ENCODE measurements around the gene SPNS2. TPM values are rescaled to one million over a fixed set of nuclear protein-coding genes. Genes with fewer than 3 reads are reported as not detected.

The SPNS2 gene
- total RNA-seq, 1 experiment from 2014 or later, result not detected

- H3K4me1 Mint-ChIP-seq (ENCODE audit: insufficient read depth, unreplicated experiment), result no peaks in the 10 kb centered on the region
- ChIA-PET CTCF (no interaction called here), POLR2A (no interaction called here)
- H3K27me3 Mint-ChIP-seq (ENCODE audit: insufficient read depth, unreplicated experiment), result peaks cover 8% of the 10 kb centered on the region
- no peaks in the 10 kb centered on the region for H3K9me3 Mint-ChIP-seq (ENCODE audit: unreplicated experiment)
- intact Hi-C loops (cut with micrococcal nuclease), result no loop called here
- H3K36me3 Mint-ChIP-seq (ENCODE audit: insufficient read depth, unreplicated experiment), result no peaks in the 10 kb centered on the region
- no peak for TF ChIP-seq CTCF (IDR thresholded peaks at IDR 0.05; ENCODE audit: unreplicated experiment)
- no peak for DNase-seq (ENCODE audit: unreplicated experiment)
- H3K4me3 Mint-ChIP-seq (ENCODE audit: unreplicated experiment), result no peak overlapping the region
- H3K27ac Mint-ChIP-seq (ENCODE audit: low read depth, unreplicated experiment), result no peak overlapping the region
- BruUV-seq (replicated peaks), result no TSS peak
Measured at GRCh38 chr17:4467287-4467686, 31.4 kb upstream of the SPNS2 start.

- BruUV-seq (replicated peaks), result no TSS peak
- H3K9me3 Mint-ChIP-seq (ENCODE audit: unreplicated experiment), result no peaks in the 10 kb centered on the region
- intact Hi-C loops (cut with micrococcal nuclease), result no loop called here
- POLR2A ChIA-PET, result no interaction called here
- CTCF ChIA-PET, result no interaction called here
- peaks cover 14% of the 10 kb centered on the region for H3K27me3 Mint-ChIP-seq (ENCODE audit: insufficient read depth, unreplicated experiment)
- H3K4me1 Mint-ChIP-seq (ENCODE audit: insufficient read depth, unreplicated experiment), result no peaks in the 10 kb centered on the region
- no peak overlapping the region for H3K4me3 Mint-ChIP-seq (ENCODE audit: unreplicated experiment)
- DNase-seq (ENCODE audit: unreplicated experiment), result no peak
- H3K36me3 Mint-ChIP-seq (ENCODE audit: insufficient read depth, unreplicated experiment), result no peaks in the 10 kb centered on the region
- H3K27ac Mint-ChIP-seq (ENCODE audit: low read depth, unreplicated experiment), result no peak overlapping the region
- no peak for TF ChIP-seq CTCF (IDR thresholded peaks at IDR 0.05; ENCODE audit: unreplicated experiment)
Measured at GRCh38 chr17:4469552-4469951, 29.1 kb upstream of the SPNS2 start.

DNA sequence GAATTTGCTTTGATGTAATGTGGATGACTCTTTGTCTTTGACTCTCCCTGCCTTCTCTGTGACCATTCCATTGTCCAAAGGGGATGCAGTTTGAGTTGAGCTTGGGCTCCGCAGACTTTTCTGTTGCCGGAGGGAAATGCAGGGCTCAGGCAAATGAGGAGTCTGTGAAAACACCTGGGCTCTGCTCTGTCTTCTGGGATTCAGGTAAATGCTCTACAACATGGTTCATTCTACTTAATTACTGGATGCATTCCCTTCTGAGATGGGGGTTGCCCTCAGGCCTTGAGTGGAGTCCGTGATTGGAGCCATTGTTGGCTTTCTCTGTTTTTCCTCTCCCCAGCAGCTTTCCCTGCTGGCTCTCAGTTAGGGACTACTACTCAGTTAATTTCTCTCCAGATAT lies 26.4 kb upstream of the SPNS2 start:
- intact Hi-C loops (cut with micrococcal nuclease), result no loop called here
- no peak for TF ChIP-seq CTCF (IDR thresholded peaks at IDR 0.05; ENCODE audit: unreplicated experiment)
- Mint-ChIP-seq H3K4me3 (ENCODE audit: unreplicated experiment) (no peak overlapping the region), H3K4me1 (ENCODE audit: insufficient read depth, unreplicated experiment) (no peaks in the 10 kb centered on the region), H3K27ac (ENCODE audit: low read depth, unreplicated experiment) (no peak overlapping the region), H3K27me3 (ENCODE audit: insufficient read depth, unreplicated experiment) (peaks cover 24% of the 10 kb centered on the region), H3K36me3 (ENCODE audit: insufficient read depth, unreplicated experiment) (no peaks in the 10 kb centered on the region), H3K9me3 (ENCODE audit: unreplicated experiment) (no peaks in the 10 kb centered on the region)
- DNase-seq (ENCODE audit: unreplicated experiment), result no peak
- no TSS peak for BruUV-seq (replicated peaks)
- POLR2A ChIA-PET, result interaction anchor here (0.7 kb wide), 1 partner anchor 49 kb away, joined by 5 read pairs; no protein-coding TSS in a partner anchor
- CTCF ChIA-PET, result no interaction called here

GRCh38 chr17:4474093-4474492 lies 24.6 kb upstream of the SPNS2 start:
- POLR2A ChIA-PET, result no interaction called here

More at GRCh38 chr17:4474093-4474492, 24.6 kb upstream of the SPNS2 start:
- TF ChIP-seq CTCF (IDR thresholded peaks at IDR 0.05; ENCODE audit: unreplicated experiment), result no peak
- H3K9me3 Mint-ChIP-seq (ENCODE audit: unreplicated experiment), result no peaks in the 10 kb centered on the region
- BruUV-seq (replicated peaks), result no TSS peak
- no peaks in the 10 kb centered on the region for H3K4me1 Mint-ChIP-seq (ENCODE audit: insufficient read depth, unreplicated experiment)
- H3K36me3 Mint-ChIP-seq (ENCODE audit: insufficient read depth, unreplicated experiment), result no peaks in the 10 kb centered on the region
- DNase-seq (ENCODE audit: unreplicated experiment), result no peak
- H3K4me3 Mint-ChIP-seq (ENCODE audit: unreplicated experiment), result no peak overlapping the region
- CTCF ChIA-PET, result interaction anchor here (0.6 kb wide), 1 partner anchor 152 kb away, joined by 3 read pairs; no protein-coding TSS in a partner anchor
- H3K27ac Mint-ChIP-seq (ENCODE audit: low read depth, unreplicated experiment), result no peak overlapping the region
- intact Hi-C loops (cut with micrococcal nuclease), result no loop called here
- H3K27me3 Mint-ChIP-seq (ENCODE audit: insufficient read depth, unreplicated experiment), result peaks cover 24% of the 10 kb centered on the region
